SKM-1 treated with dmso at 0.1 percent for 144 hours (cell line): ENCODE data around the gene RBM20.
A peak's percentile ranks its signal among the peaks of the same experiment; 100 is the strongest.

Source experiments
- DNase-seq: peaks from one replicate; lab custom pipeline; 2025; ENCODE audit not compliant: unreplicated experiment; lab: John Stamatoyannopoulos, UW

Gene RBM20

GRCh38 chr10:110845756-110846620 lies 201.9 kb downstream of the RBM20 start:
- no peak for DNase-seq

DNA sequence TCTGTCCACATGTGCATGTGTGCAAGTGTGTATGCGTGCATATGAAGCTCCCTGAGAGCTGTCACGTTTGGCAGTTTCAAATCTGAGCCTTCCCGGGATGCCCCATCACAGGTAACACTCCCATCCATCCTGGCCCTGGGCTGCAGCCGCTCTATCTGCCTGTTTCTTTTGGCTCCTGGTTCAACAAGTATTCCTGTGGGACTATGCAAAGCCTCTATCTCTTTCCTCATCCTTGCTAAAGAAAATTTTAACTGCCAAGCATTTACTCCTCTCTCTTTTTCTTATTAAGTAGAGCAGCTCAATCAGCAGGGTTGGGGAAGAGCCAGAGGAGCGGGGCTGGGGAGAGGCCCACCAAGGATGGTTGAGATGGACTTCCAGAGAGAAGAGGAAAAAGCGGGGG lies 203.2 kb downstream of the RBM20 start:
- DNase-seq: no peak

GRCh38 chr10:110848106-110848505 lies 204.0 kb downstream of the RBM20 start:
- DNase-seq: no peak

GRCh38 chr10:110850099-110850498 lies 206.0 kb downstream of the RBM20 start:
- DNase-seq: no peak

- DNase-seq: peak; percentile 74
Measured at GRCh38 chr10:110851020-110851612, 207.0 kb downstream of the RBM20 start.

- DNase-seq: no peak
Measured at GRCh38 chr10:110852255-110852896, 208.2 kb downstream of the RBM20 start.

- no peak for DNase-seq
Measured at GRCh38 chr10:110852947-110853346, 208.8 kb downstream of the RBM20 start.

- DNase-seq: no peak
Measured at GRCh38 chr10:110853921-110854605, 209.9 kb downstream of the RBM20 start.

GRCh38 chr10:110857265-110858171 lies 213.4 kb downstream of the RBM20 start:
- peak; percentile 18 for DNase-seq

- no peak for DNase-seq
Measured at GRCh38 chr10:110858297-110858934, 214.3 kb downstream of the RBM20 start.

DNA sequence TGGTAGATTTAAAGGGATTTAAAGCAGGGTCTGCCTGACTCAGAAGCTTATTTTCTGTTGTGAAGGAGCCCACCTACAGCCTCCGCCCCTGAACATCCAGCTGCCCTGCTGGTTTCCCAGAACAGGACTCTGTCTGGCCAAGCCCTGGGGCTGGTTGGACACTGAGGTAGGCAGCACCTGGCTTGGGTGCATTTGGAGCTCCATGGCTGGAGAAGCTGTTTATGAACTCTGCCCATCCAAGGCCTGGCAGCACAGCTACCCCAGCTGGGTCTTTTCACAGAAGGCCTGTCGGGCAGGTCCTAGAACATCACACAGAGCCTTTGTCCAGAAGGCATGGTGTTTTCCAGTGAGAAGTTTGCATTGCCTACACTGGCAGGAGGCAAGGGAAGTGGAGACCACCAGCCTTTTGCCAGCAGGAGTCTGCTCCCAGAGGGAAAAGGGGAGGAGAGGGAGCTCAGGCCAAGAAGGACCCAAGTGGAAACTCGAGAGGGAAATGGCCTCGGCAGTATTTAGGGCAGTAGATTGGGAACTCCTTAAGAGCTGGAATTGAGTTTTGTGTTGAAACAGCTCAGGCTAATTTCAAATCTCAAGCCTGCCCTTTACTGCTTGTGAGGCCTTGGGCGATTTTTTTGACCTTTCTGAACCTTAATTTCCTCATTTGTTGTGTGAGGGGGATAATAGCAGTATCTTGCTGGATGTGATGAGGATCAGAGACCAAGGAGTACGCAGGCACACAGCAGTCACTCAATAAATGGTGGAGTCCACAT lies 215.3 kb downstream of the RBM20 start:
- DNase-seq: peak; percentile 82

GRCh38 chr10:110859973-110860376 lies 215.8 kb downstream of the RBM20 start:
- peak; percentile 94 for DNase-seq

DNA sequence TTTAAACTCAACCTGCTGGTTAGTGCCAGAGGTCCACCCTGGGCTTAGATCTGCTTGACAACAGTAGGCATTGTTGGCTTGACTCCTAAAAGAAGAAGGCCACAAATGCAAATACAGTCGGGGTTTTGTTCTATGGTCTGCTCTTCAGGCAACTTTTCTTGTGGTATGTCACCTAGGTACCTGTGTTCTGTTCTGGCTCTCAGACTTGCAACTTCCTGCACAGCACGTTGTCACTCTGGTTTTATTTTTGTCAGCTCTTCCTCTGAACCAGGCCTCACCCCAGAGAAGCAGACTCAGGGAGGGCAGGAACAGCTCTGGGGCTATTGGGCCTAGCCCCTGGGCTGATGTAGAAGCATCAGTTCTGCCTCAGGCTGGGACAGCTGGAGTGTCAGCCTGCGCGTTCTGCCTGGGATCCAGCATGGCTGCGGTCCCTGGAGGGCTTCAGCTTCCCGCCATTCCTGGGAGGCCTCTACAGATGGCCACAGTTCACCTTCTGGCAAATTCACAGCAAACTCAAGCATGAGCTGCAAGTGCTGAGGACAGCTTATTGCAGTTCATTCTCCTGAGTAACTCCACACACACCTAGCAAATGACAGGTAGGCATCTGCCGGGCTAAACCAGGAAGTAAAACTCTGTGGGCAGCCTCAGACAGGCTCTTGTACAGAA lies 216.6 kb downstream of the RBM20 start:
- no peak for DNase-seq

DNA sequence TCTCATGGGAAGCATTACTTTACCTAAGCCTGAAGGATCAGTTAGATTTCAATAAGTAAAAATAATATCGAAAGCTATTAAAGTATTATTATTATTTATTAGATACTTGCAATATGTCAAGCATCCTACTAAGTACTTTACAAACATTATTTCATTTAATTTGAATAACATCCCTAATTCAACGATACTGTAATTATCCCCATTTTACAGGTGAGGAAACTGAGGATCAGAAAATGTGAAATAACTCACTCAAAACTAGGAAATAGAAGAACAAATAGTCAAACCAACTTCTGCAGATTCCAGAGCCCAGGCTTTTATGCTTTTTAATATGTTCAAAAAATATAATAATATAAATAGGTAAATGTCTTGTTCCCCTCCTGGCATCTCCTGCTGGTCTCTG lies 217.3 kb downstream of the RBM20 start:
- DNase-seq: no peak

DNA sequence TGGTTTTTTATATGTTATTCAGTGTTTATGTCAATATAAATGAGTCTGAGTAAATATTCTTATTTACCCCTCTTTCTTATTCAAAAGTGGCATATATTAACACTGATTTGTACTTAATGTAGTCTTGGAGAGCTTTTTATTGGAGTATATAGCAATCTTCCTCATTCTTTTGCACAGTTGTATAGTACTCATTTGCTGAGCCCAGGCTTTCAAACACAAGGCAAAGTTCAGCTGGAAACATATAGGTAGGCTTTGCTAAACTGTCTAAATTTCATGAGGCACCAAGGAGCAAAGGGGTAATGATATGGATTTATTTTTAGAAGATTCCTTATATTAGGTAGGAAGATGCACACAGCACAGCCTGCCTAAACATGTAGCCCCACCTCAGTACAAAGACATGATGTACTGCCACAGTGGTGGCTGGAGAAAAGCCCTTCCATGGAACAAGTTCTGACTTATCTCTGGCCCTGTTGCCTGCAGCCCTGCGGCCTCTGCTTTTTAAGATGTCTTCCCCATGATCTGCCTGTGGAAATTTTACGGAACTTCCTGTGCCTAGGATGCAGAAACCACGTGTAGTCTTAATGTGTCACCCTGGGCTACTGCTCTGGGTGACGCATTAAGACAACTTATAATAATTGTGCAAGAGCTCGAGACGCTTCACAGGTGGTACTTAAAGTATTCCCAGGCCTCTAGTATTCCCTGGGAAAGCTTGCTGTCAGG lies 218.0 kb downstream of the RBM20 start:
- DNase-seq: no peak

GRCh38 chr10:110862961-110863360 lies 218.8 kb downstream of the RBM20 start:
- DNase-seq: no peak

DNA sequence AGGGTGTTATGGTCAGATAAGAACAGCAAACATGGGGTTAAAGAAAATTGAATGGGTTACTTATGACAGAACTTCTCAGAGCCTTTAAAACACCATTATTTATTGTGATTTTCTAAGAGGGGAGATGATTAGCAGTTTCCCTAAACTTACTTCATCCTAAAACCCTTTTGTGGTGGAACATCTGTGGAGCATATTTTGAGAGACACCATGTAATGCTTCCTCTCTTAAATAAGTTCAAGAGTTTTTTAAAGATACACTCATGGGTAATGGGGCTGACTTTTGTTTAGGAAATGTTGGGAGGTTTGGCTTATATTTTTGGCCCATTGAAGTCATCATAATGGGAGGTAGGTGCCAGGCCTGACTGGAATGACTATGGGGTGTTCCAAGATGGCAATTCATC lies 219.2 kb downstream of the RBM20 start:
- DNase-seq: no peak

DNA sequence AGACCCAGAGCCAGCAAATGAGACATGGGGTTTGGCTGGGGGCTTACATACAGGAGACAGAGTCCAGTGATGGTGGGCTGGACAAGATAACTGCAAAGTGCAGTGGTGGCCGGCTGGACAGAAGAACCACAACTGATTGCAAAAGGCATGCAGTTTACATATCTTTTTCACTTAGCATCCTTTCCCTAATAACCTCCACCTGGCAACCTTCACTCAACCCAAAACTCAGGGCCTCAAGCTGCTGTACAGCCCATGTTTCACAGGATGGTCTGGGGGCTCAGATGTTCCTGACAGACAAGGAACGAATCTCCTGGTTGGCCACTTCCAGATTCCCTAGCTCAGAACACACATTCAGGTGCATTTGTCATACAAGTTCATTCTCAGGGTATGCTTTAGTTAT lies 219.8 kb downstream of the RBM20 start:
- DNase-seq: no peak
